GM23248 (cell line): ENCODE measurements around the gene KCNJ6. TPM values are rescaled to one million over a fixed set of nuclear protein-coding genes. Genes with fewer than 3 reads are reported as not detected.
"Not testable (repeated sequence)": the region's sequence is repeated elsewhere in the genome, so short reads cannot be mapped to it uniquely, and the experiment has no call there.

Source experiments
- DNase-seq: peaks from one replicate; pipeline ENCODE4 v3.0.0-alpha.2; 2015
- H2AFZ ChIP-seq: fragments of 200-600 bp; sonication (generic); 2 replicates; pipeline ENCODE4 v1.6.1; 2016; ENCODE audit warnings: antibody characterized with exemption
- H3F3A ChIP-seq: fragments of 200-600 bp; sonication (generic); 2 replicates; pipeline ENCODE4 v1.6.1; 2016; ENCODE audit warnings: mild to moderate bottlenecking, antibody characterized with exemption, mixed run types; ENCODE audit not compliant: insufficient read depth
- H3K27ac ChIP-seq: fragments of 200-600 bp; sonication (generic); 2 replicates; pipeline ENCODE4 v1.5.1; 2016; ENCODE audit warnings: mild to moderate bottlenecking
- H3K27me3 ChIP-seq: fragments of 200-600 bp; sonication (generic); replicated peaks from 2 replicates; pipeline ENCODE4 v1.6.1; 2016; ENCODE audit warnings: mild to moderate bottlenecking; ENCODE audit not compliant: insufficient read depth
- H3K36me3 ChIP-seq: fragments of 200-600 bp; sonication (generic); 2 replicates; pipeline ENCODE4 v1.6.1; 2016; ENCODE audit warnings: low read depth, mild to moderate bottlenecking
- H3K4me1 ChIP-seq: fragments of 200-600 bp; sonication (generic); 2 replicates; pipeline ENCODE4 v1.6.1; 2016; ENCODE audit warnings: mild to moderate bottlenecking; ENCODE audit not compliant: insufficient read depth
- H3K4me2 ChIP-seq: fragments of 200-600 bp; sonication (generic); one replicate; pipeline ENCODE4 v1.6.1; 2016; ENCODE audit warnings: mild to moderate bottlenecking; ENCODE audit not compliant: unreplicated experiment
- H3K4me3 ChIP-seq: fragments of 200-600 bp; sonication (generic); 2 replicates; pipeline ENCODE4 v1.5.1; 2016; ENCODE audit warnings: mild to moderate bottlenecking
- H3K79me2 ChIP-seq: fragments of 200-600 bp; sonication (generic); 2 replicates; pipeline ENCODE4 v1.6.1; 2016; ENCODE audit warnings: mild to moderate bottlenecking; ENCODE audit not compliant: insufficient read depth
- H3K9ac ChIP-seq: fragments of 200-600 bp; sonication (generic); 2 replicates; pipeline ENCODE4 v1.6.1; 2016; ENCODE audit warnings: mild to moderate bottlenecking
- H3K9me2 ChIP-seq: fragments of 200-600 bp; sonication (generic); 2 replicates; pipeline ENCODE4 v1.6.1; 2016; ENCODE audit warnings: mixed run types, mild to moderate bottlenecking, moderate library complexity; ENCODE audit not compliant: insufficient read depth
- H3K9me3 ChIP-seq: fragments of 200-600 bp; sonication (generic); one replicate; pipeline ENCODE4 v1.6.1; 2017; ENCODE audit warnings: low read depth
- H4K20me1 ChIP-seq: fragments of 200-600 bp; sonication (generic); 2 replicates; pipeline ENCODE4 v1.6.0; 2016; ENCODE audit not compliant: insufficient read depth
- EZH2 ChIP-seq: fragments of 200-600 bp; sonication (generic); IDR thresholded peaks from 2 replicates; pipeline ENCODE4 v1.6.1; 2018; ENCODE audit warnings: antibody characterized with exemption, mild to moderate bottlenecking; ENCODE audit not compliant: insufficient read depth, poor library complexity, severe bottlenecking
- EZH2phosphoT487 ChIP-seq: fragments of 200-600 bp; sonication (generic); IDR thresholded peaks from 2 replicates; pipeline ENCODE4 v1.6.1; 2018; ENCODE audit warnings: antibody characterized with exemption, moderate library complexity, mild to moderate bottlenecking, low read depth; ENCODE audit not compliant: insufficient read depth
- WGBS, 2 experiments: methylation state at CpG; one replicate each; pipeline ENCODE4 v1.1.6; 2015 to 2017; ENCODE audit warnings: low lambda C conversion rate in 2 of 2, low coverage in 1 of 2; ENCODE audit errors: missing lambda C conversion rate in 2 of 2; 5-methylcytosine and 5-hydroxymethylcytosine counted together
- in situ Hi-C: fragments of 300-500 bp; cut with MboI; formaldehyde crosslinking; loops from 2 replicates; pipeline ENCODE4 v1.15.0; 2020
- polyA plus RNA-seq: library from polyadenylated mRNA; unstranded; fragments of >200 nt; fragmentation: Nextera tagmentation; extraction: Ambion mirVana; gene quantifications from 2 replicates; pipeline ENCODE4 v1.2.1, GENCODE V29; 2016
- total RNA-seq: library from RNA; depleted of rRNA; stranded (reverse); fragments of >200 nt; shearing (Covaris generic); gene quantifications from 2 replicates; pipeline ENCODE4 v1.2.3, GENCODE V29; 2014

Gene KCNJ6
- total and polyA plus RNA-seq, 2 experiments from 2014 or later = 0.11 TPM; not detected in 1

DNA sequence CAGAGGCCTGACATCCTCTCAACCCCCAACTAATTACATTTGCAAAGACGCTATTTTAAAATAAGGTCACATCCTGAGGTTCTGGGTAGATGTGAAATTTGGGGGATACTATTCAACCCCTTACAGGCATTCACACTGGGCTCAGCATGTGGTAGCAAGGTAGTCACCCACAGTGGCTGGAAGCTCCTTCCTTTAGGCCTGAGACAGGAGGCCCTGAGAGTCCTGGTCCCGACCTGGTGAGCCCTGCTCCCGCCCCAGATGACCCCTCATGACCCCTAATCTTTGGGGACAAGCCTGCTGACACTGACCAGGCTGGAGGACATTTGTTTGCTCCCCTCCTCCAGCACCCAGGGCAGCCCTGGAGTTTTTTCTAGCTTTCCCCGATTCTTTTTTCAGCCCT, 323.8 kb downstream of the KCNJ6 start:
- Histone ChIP-seq H3K4me1 (no peaks in the 10 kb centered on the region), H3F3A (no peaks in the 10 kb centered on the region), H3K9me2 (no peaks in the 10 kb centered on the region), H3K4me3 (no peak overlapping the region), H3K79me2 (no peaks in the 10 kb centered on the region), H3K9me3 (no peaks in the 10 kb centered on the region), H3K27ac (no peak overlapping the region), H3K36me3 (no peaks in the 10 kb centered on the region), H3K4me2 (no peak overlapping the region), H2AFZ (no peak overlapping the region), H3K9ac (no peak overlapping the region), H3K27me3 (peaks cover 5% of the 10 kb centered on the region; the same call in 1 of the 2 replicates), H4K20me1 (no peaks in the 10 kb centered on the region)
- WGBS, 2 experiments = 34 to 37% methylated on average over 4 of the region's 4 CpGs
- TF ChIP-seq EZH2phosphoT487 (no peak), EZH2 (no peak)
- DNase-seq = no peak
- in situ Hi-C loops = no loop called here

DNA sequence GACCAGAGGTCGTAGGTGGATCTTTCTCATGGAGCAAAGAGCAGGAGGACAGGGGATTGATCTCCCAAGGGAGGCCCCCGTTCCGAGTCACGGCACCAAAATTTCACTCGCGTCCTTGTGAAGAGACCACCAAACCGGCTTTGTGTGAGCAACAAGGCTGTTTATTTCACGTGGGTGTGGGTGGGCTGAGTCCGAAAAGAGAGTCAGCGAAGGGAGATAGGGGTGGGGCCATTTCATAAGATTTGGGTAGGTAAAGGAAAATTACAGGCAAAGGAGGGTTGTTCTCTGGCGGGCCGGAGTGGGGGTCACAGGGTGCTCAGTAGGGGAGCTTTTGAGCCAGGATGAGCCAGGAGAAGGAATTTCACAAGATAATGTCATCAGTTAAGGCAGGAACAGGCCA, 324.3 kb downstream of the KCNJ6 start:
- in situ Hi-C loops, H3K9ac ChIP-seq, H3K9me2 ChIP-seq, H3F3A ChIP-seq, DNase-seq, H4K20me1 ChIP-seq, H3K9me3 ChIP-seq, H2AFZ ChIP-seq, H3K27ac ChIP-seq, H3K4me1 ChIP-seq, H3K4me2 ChIP-seq, H3K27me3 ChIP-seq, H3K4me3 ChIP-seq, H3K79me2 ChIP-seq, H3K36me3 ChIP-seq: not testable (repeated sequence)
- WGBS, 2 experiments = 74 to 79% methylated on average over 12 of the region's 12 CpGs

DNA sequence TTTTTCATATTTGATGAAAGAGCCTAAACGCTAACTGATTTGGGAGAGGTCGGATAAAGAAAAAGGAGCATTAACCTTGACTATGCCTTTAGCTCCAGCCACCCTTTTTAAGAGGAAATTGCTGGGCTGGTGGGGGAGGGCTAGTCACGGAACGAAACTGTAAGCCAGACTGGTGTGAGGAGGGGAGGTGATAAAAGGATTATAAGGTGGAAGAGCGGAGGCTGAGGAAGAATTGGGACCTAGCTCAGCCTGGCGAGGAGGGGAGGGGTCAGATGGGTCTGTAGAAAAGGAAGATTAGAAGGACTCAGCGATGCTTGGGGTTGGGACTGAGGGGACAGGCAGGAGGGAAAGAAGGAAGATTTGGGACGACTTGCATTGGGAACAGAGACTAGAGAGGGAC, 325.4 kb downstream of the KCNJ6 start:
- H2AFZ ChIP-seq, H3K9ac ChIP-seq, H3K79me2 ChIP-seq, H3K27ac ChIP-seq, H3K4me1 ChIP-seq, H3K4me3 ChIP-seq, H3F3A ChIP-seq, in situ Hi-C loops, H3K4me2 ChIP-seq, H4K20me1 ChIP-seq, H3K36me3 ChIP-seq, H3K27me3 ChIP-seq, DNase-seq, H3K9me3 ChIP-seq, H3K9me2 ChIP-seq: not testable (repeated sequence)
- WGBS, 2 experiments = 60 to 71% methylated on average over 8 of the region's 8 CpGs

DNA sequence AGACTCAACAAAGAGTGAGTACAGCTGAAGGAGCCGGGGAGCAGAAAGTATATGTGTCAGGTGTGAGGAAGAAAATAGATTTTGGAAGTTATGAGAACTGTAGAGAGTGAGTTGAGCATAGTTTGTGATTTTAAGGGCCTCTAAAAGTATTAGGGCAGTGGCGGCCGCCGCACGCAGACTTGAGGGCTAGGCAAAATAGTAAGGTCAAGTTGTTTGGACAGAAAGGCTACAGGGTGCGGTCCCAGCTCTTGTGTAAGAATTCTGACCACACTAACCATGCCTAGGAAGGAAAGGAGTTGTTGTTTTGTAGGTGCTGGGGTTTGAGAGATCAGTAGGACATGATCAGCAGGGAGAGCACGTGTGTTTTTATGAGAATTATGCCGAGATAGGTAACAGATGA, 327.6 kb downstream of the KCNJ6 start:
- H4K20me1 ChIP-seq, H3F3A ChIP-seq, H3K9me2 ChIP-seq, H3K9ac ChIP-seq, H3K27ac ChIP-seq, H3K36me3 ChIP-seq, H3K9me3 ChIP-seq, H3K79me2 ChIP-seq, H3K27me3 ChIP-seq, H3K4me2 ChIP-seq, DNase-seq, in situ Hi-C loops, H3K4me3 ChIP-seq, H2AFZ ChIP-seq, H3K4me1 ChIP-seq: not testable (repeated sequence)
- WGBS, 2 experiments = 56 to 70% methylated on average over 8 of the region's 8 CpGs

GRCh38 chr21:37587635-37588177, 328.6 kb downstream of the KCNJ6 start:
- H3K9me3 ChIP-seq = no peaks in the 10 kb centered on the region
- 61 to 67% methylated on average over 5 of the region's 5 CpGs for WGBS, 2 experiments

More at GRCh38 chr21:37587635-37588177, 328.6 kb downstream of the KCNJ6 start:
- Histone ChIP-seq H3K4me3 (no peak overlapping the region), H3K9ac (no peak overlapping the region), H3K4me1 (no peaks in the 10 kb centered on the region), H3K27ac (no peak overlapping the region), H4K20me1 (no peaks in the 10 kb centered on the region), H3F3A (no peaks in the 10 kb centered on the region), H3K27me3 (no peaks in the 10 kb centered on the region), H2AFZ (no peak overlapping the region), H3K36me3 (no peaks in the 10 kb centered on the region), H3K4me2 (no peak overlapping the region), H3K9me2 (no peaks in the 10 kb centered on the region), H3K79me2 (no peaks in the 10 kb centered on the region)
- no peak for TF ChIP-seq EZH2
- no peak for TF ChIP-seq EZH2phosphoT487
- in situ Hi-C loops = no loop called here
- no peak for DNase-seq
